Raji (cell line): ENCODE data around the gene PCSK9.

Experiments used
- POLR2A ChIP-seq: IDR thresholded peaks from 2 replicates; pipeline ENCODE4 v1.6.1; 2011; ENCODE audit warnings: low read depth, low read length, control low read depth; ENCODE audit not compliant: insufficient read depth

Gene PCSK9

DNA sequence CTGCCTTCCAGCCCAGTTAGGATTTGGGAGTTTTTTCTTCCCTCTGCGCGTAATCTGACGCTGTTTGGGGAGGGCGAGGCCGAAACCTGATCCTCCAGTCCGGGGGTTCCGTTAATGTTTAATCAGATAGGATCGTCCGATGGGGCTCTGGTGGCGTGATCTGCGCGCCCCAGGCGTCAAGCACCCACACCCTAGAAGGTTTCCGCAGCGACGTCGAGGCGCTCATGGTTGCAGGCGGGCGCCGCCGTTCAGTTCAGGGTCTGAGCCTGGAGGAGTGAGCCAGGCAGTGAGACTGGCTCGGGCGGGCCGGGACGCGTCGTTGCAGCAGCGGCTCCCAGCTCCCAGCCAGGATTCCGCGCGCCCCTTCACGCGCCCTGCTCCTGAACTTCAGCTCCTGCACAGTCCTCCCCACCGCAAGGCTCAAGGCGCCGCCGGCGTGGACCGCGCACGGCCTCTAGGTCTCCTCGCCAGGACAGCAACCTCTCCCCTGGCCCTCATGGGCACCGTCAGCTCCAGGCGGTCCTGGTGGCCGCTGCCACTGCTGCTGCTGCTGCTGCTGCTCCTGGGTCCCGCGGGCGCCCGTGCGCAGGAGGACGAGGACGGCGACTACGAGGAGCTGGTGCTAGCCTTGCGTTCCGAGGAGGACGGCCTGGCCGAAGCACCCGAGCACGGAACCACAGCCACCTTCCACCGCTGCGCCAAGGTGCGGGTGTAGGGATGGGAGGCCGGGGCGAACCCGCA lies at the start of gene PCSK9:
TSS of gene PCSK9 (plus strand) at position 207 of the 741 bp plus-strand sequence. CDS start at position 497, 290 bp downstream.
- TF ChIP-seq POLR2A: no peak

GRCh38 chr1:54989968-54990810 lies 49.2 kb upstream of the PCSK9 start:
- TF ChIP-seq POLR2A: no peak

GRCh38 chr1:54990916-54991315 lies 48.4 kb upstream of the PCSK9 start:
- no peak for TF ChIP-seq POLR2A

GRCh38 chr1:54991939-54992338 lies 47.4 kb upstream of the PCSK9 start:
- TF ChIP-seq POLR2A: no peak

- TF ChIP-seq POLR2A: no peak
Measured at GRCh38 chr1:54993140-54993539, 46.2 kb upstream of the PCSK9 start.

DNA sequence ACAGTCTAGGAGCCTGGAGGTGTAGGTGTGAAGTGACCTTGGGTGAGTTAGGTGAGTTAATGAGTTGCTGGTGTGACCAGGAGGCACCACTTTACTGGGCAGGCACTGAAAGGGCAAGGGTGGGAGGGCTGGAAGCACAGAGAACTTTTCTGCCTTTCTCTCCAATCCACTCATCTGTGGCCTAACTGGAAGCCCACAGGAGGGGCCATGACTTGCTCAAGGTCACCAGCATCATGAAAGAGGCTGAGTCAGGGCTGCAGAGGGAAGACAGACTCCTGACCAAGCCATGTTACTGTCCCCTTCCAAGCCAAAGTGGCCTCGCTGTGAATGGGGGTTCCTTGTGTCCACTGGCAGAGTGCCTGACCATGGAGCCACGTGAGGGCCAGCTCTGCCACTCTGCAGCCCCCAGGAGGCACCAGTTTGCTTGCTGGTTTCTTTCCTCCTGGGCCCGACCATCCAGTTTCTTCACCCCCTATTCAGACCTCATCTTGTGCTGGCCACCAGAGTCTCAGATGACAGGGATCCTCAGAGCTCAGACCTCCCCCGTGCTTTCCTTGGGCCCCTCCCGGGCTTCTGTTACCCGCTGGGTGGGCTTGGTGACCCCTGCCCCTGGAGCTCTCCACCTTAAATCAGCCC lies 44.9 kb upstream of the PCSK9 start:
- no peak for TF ChIP-seq POLR2A

- no peak for TF ChIP-seq POLR2A
Measured at GRCh38 chr1:54995013-54995760, 44.2 kb upstream of the PCSK9 start.

GRCh38 chr1:54995835-54996234 lies 43.5 kb upstream of the PCSK9 start:
- no peak for TF ChIP-seq POLR2A

DNA sequence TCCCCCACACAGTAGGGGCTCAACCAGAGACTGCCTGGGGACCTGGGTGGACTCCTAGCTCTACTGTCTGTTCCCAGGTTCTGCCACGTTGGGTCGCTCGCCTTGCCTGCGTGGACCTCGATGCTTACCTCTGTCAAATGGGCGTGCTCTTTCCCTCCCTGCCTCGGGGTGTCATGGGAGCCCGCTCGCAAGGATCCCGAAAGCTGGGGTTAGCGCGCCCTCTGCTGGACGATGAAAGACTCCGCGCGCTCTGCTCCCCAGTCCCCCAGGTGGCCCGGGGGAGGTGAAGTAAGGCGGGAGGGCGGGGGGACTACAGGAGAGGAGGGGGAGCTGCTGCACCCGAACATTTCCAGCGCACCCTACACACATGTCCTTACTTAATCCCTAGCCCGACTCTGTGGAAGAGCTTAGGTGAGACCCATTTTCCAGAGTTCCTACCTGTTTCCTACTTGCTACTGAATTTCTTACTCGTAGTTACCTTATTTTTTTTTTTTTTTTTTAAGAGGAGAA lies 42.9 kb upstream of the PCSK9 start:
- no peak for TF ChIP-seq POLR2A

GRCh38 chr1:54996869-54997710 lies 42.3 kb upstream of the PCSK9 start:
- TF ChIP-seq POLR2A: no peak

DNA sequence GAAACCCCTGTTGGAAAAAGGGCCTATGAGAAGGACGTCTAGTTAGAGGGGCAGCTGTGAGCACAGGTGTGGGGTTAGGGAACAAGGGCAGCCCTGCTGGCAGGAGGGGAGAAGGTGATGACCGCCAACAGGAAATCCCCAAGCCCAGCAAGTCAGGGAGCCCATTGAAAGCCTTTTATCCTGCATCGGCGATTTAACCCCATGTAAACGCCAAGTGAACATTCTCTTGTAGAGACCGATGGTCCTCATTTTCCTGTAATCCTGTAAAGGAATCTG lies 41.7 kb upstream of the PCSK9 start:
- TF ChIP-seq POLR2A: no peak

DNA sequence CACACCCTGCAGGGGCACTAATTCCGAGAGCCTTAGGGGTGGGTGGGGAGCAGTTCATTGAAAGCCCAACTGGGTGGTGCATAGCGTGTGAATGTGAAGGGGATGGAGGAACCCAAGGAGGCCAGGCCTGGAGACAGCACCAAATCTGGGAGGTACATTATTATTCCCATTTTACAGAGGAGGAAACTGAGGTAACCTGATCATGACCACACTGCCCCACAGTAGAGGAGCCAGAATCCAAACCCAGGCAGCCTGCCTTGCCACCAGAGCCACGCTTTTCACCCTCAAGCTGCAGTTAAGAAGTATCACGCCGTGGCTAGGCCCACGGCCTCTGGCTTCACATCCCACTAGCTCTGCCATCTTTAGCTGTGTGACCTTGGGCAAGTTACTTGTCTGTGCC lies 41.2 kb upstream of the PCSK9 start:
- TF ChIP-seq POLR2A: no peak

- no peak for TF ChIP-seq POLR2A
Measured at GRCh38 chr1:54998677-54999076, 40.7 kb upstream of the PCSK9 start, which contains the start of gene BSND. Gene BSND, plus strand, starts transcription at chr1:54998933. Its CDS starts 254 bp downstream, at chr1:54999187.
